GM12878 (cell line): Measurements from ENCODE around the gene METAP1. TPM values are rescaled to one million over a fixed set of nuclear protein-coding genes. Genes with fewer than 3 reads are reported as not detected.

Source experiments
- ATAC-seq: fragments of 200-7000 bp; cut with Tn5 transposase; 3 replicates; pipeline ENCODE4 v1.9.1; 2020; ENCODE audit warnings: mild to moderate bottlenecking, moderate library complexity
- BruUV-seq: library from RNA; stranded (reverse); fragments of 400-500 nt; replicated peaks from 2 replicates; lab custom pipeline; 2021; lab: Mats Ljungman, UMichigan
- CTCF ChIA-PET: fragments of 300-600 bp; sonication (Branson Sonifier 250); formaldehyde crosslinking; extraction: SDS; loops from one replicate; lab custom pipeline; 2021; ENCODE audit warnings: inconsistent platforms; lab: Yijun Ruan, JAX
- POLR2A ChIA-PET: fragments of 350-600 bp; formaldehyde crosslinking; extraction: SDS; loops from one replicate; lab custom pipeline; 2021; ENCODE audit warnings: inconsistent platforms; lab: Charles Lee
- RAD21 ChIA-PET: fragments of 300-600 bp; sonication (Branson Sonifier 250); formaldehyde crosslinking; loops from one replicate; lab custom pipeline; 2023; ENCODE audit warnings: antibody characterized with exemption; ENCODE audit not compliant: unreplicated experiment; lab: Charles Lee
- SMC1A ChIA-PET: fragments of 300-600 bp; sonication (Branson Sonifier 250); formaldehyde crosslinking; loops from one replicate; lab custom pipeline; 2023; ENCODE audit not compliant: unreplicated experiment, uncharacterized antibody; lab: Charles Lee
- DNase-seq: peaks from one replicate; pipeline ENCODE4 v3.0.0-alpha.2; 2011; ENCODE audit warnings: low read depth, low spot score
- FAIRE-seq: peaks from 3 replicates; lab custom pipeline; 2011; peaks lifted over from hg19 to GRCh38; lab: Jason Lieb, UNC
- H2AFZ ChIP-seq: 2 replicates; pipeline ENCODE4 v1.6.0; 2011; ENCODE audit warnings: low read depth, low read length, control low read depth; ENCODE audit not compliant: control insufficient read depth
- H3K27ac ChIP-seq: 2 replicates; pipeline ENCODE4 v1.5.1; 2011; ENCODE audit warnings: control low read depth; ENCODE audit not compliant: control insufficient read depth, insufficient read depth
- H3K27me3 ChIP-seq, 2 experiments: replicated peaks in 1 of 2; 2 replicates each; pipeline versions ENCODE4 v1.6.0 to v1.6.1; 2011; ENCODE audit warnings: low read length in 1 of 2; ENCODE audit not compliant: control insufficient read depth in 2 of 2, insufficient read depth in 2 of 2
- H3K36me3 ChIP-seq, 2 experiments: 2 replicates each; pipeline ENCODE4 v1.5.1; 2011; ENCODE audit warnings: low read length in 1 of 2; ENCODE audit not compliant: control insufficient read depth in 2 of 2, insufficient read depth in 2 of 2
- H3K4me1 ChIP-seq: 2 replicates; pipeline ENCODE4 v1.6.1; 2011; ENCODE audit warnings: mild to moderate bottlenecking, low read length, moderate library complexity, mixed read lengths; ENCODE audit not compliant: control insufficient read depth, insufficient read depth
- H3K4me2 ChIP-seq: 2 replicates; pipeline ENCODE4 v1.6.0; 2011; ENCODE audit warnings: control low read depth; ENCODE audit not compliant: control insufficient read depth, insufficient read depth
- H3K4me3 ChIP-seq: fragments of 200-600 bp; sonication (generic); 2 replicates; pipeline ENCODE4 v1.5.1; 2016
- H3K79me2 ChIP-seq: 2 replicates; pipeline ENCODE4 v1.6.0; 2011; ENCODE audit warnings: low read length; ENCODE audit not compliant: control insufficient read depth, insufficient read depth
- H3K9ac ChIP-seq: 2 replicates; pipeline ENCODE4 v1.8.0; 2011; ENCODE audit warnings: low read length, control low read depth, mixed read lengths; ENCODE audit not compliant: control insufficient read depth, insufficient read depth
- H3K9me3 ChIP-seq: replicated peaks from 3 replicates; pipeline ENCODE4 v1.5.1; 2011; ENCODE audit warnings: mild to moderate bottlenecking, low read length; ENCODE audit not compliant: control insufficient read depth, insufficient read depth
- H4K20me1 ChIP-seq: 2 replicates; pipeline ENCODE4 v1.6.0; 2011; ENCODE audit not compliant: control insufficient read depth, insufficient read depth
- GABPA ChIP-seq: IDR thresholded peaks from 2 replicates; pipeline ENCODE4 v1.6.1; 2014; ENCODE audit warnings: antibody characterized with exemption, low read depth, mild to moderate bottlenecking, inconsistent platforms
- NFXL1 ChIP-seq: fragments of 450-650 bp; IDR thresholded peaks from 2 replicates; pipeline ENCODE4 v1.6.1; 2017; ENCODE audit warnings: antibody characterized with exemption, mild to moderate bottlenecking, borderline replicate concordance
- SREBF2 ChIP-seq: IDR thresholded peaks from 2 replicates; pipeline ENCODE4 v1.6.1; 2012; ENCODE audit warnings: mild to moderate bottlenecking, low read length
- YY1 ChIP-seq: IDR thresholded peaks from 2 replicates; pipeline ENCODE4 v1.6.1; 2011; ENCODE audit warnings: low read depth, mild to moderate bottlenecking, low read length
- ZBED1 ChIP-seq: IDR thresholded peaks from 2 replicates; pipeline ENCODE4 v1.6.1; 2016; ENCODE audit warnings: borderline replicate concordance
- ZNF217 ChIP-seq: fragments of 450-650 bp; IDR thresholded peaks from 2 replicates; pipeline ENCODE4 v1.6.1; 2017; ENCODE audit warnings: antibody characterized with exemption, mild to moderate bottlenecking
- WGBS: methylation state at CpG from one replicate; pipeline ENCODE4 v1.1.6; 2016; ENCODE audit warnings: low lambda C conversion rate; ENCODE audit not compliant: insufficient replicate concordance, insufficient coverage; ENCODE audit errors: missing lambda C conversion rate; 5-methylcytosine and 5-hydroxymethylcytosine counted together
- in situ Hi-C: fragments of 300-500 bp; cut with MboI; formaldehyde crosslinking; loops from 9 replicates; pipeline ENCODE4 v1.14.3; 2018; ENCODE audit warnings: mixed read lengths
- intact Hi-C: fragments of 100-400 bp; cut with micrococcal nuclease; formaldehyde crosslinking; loops from one replicate; pipeline ENCODE4 v1.14.2; 2022; ENCODE audit not compliant: unreplicated experiment
- polyA plus RNA-seq, 11 experiments: library from polyadenylated mRNA; depleted of rRNA in 4 of 11; unstranded in 6 of 11; stranded (reverse) in 5 of 11; fragments of >200 nt; fragmentation: Nextera tagmentation in 4 of 11; fragmentation: Illumina TruSeq in 1 of 11; extraction: Ambion mirVana in 4 of 11; extraction: Trizol in 1 of 11; gene quantifications; 1 replicate in 1 of 11; 2 replicates in 10 of 11; pipeline versions ENCODE4 v1.2.1 to v1.2.3, GENCODE V29; 2011 to 2016; ENCODE audit warnings: inconsistent platforms in 2 of 11, missing spikeins in 2 of 11, low read depth in 1 of 11
- total RNA-seq, 4 experiments: library from RNA; depleted of rRNA in 3 of 4; stranded (reverse); fragments of >200 nt in 3 of 4; fragmentation: Illumina TruSeq in 1 of 4; extraction: Trizol in 1 of 4; gene quantifications; 2 replicates each; pipeline versions ENCODE4 v1.2.1 to v1.2.3, GENCODE V29; 2013 to 2021
- TF ChIP-seq, protein P1 (sequence below): fragments of 450-650 bp; formaldehyde crosslinking; IDR thresholded peaks from 2 replicates; pipeline ENCODE4 v1.4.0; 2020; ENCODE audit warnings: mild to moderate bottlenecking, moderate library complexity
- TF ChIP-seq, protein P2 (sequence below): fragments of 450-650 bp; IDR thresholded peaks from 2 replicates; pipeline ENCODE4 v1.6.1; 2018; ENCODE audit warnings: borderline replicate concordance, mild to moderate bottlenecking; ENCODE audit not compliant: partially characterized antibody

METAP1 gene
- total and polyA plus RNA-seq, 10 of the 15 experiments (the other 5 are each of a cell fraction or from before 2014, with no cell fraction given), result 22.7 to 71.4 (median 45.1) TPM

DNA sequence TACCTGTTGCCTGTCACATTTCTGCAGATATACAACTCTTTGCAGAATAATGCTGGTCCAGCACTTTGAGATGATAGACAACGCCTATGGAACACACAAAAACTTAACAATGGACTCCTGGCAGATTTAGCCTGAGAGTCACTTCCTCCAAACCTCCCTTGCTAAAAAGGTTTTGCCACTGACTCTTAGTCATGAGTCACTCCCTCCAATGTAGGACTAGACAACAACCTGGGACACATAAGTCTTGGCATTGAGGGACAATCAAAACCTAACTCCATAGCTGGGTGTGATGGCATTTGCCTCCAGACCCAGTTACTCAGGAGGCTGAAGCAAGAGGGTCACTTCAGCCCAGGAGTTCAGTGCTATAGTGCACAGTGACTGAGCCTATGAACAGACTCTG lies 44.6 kb upstream of the METAP1 start:
- ChIA-PET CTCF (interaction anchor here (0.7 kb wide), 1 partner anchor 994 kb away, joined by 5 read pairs; no protein-coding TSS in a partner anchor), SMC1A (no interaction called here), RAD21 (no interaction called here), POLR2A (interaction anchor here (0.6 kb wide), 1 partner anchor 23 kb away, joined by 6 read pairs; no protein-coding TSS in a partner anchor)
- Histone ChIP-seq H3K27ac (no peak overlapping the region), H3K9me3 (no peaks in the 10 kb centered on the region), H3K4me3 (no peak overlapping the region), H3K9ac (no peak overlapping the region), H3K79me2 (no peaks in the 10 kb centered on the region), H2AFZ (no peak overlapping the region), H3K27me3 (no peaks in the 10 kb centered on the region), H4K20me1 (no peaks in the 10 kb centered on the region), H3K36me3 (no peaks in the 10 kb centered on the region), H3K4me2 (no peak overlapping the region), H3K4me1 (no peaks in the 10 kb centered on the region)
- no TSS peak for BruUV-seq
- no peak for TF ChIP-seq ZNF217
- TF ChIP-seq SREBF2, result no peak
- TF ChIP-seq ZBED1, result no peak
- no peak for TF ChIP-seq GABPA
- TF ChIP-seq, protein P1, sequence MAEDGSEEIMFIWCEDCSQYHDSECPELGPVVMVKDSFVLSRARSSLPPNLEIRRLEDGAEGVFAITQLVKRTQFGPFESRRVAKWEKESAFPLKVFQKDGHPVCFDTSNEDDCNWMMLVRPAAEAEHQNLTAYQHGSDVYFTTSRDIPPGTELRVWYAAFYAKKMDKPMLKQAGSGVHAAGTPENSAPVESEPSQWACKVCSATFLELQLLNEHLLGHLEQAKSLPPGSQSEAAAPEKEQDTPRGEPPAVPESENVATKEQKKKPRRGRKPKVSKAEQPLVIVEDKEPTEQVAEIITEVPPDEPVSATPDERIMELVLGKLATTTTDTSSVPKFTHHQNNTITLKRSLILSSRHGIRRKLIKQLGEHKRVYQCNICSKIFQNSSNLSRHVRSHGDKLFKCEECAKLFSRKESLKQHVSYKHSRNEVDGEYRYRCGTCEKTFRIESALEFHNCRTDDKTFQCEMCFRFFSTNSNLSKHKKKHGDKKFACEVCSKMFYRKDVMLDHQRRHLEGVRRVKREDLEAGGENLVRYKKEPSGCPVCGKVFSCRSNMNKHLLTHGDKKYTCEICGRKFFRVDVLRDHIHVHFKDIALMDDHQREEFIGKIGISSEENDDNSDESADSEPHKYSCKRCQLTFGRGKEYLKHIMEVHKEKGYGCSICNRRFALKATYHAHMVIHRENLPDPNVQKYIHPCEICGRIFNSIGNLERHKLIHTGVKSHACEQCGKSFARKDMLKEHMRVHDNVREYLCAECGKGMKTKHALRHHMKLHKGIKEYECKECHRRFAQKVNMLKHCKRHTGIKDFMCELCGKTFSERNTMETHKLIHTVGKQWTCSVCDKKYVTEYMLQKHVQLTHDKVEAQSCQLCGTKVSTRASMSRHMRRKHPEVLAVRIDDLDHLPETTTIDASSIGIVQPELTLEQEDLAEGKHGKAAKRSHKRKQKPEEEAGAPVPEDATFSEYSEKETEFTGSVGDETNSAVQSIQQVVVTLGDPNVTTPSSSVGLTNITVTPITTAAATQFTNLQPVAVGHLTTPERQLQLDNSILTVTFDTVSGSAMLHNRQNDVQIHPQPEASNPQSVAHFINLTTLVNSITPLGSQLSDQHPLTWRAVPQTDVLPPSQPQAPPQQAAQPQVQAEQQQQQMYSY (CRISPR knock-in tag), result no peak
- TF ChIP-seq, protein P2, sequence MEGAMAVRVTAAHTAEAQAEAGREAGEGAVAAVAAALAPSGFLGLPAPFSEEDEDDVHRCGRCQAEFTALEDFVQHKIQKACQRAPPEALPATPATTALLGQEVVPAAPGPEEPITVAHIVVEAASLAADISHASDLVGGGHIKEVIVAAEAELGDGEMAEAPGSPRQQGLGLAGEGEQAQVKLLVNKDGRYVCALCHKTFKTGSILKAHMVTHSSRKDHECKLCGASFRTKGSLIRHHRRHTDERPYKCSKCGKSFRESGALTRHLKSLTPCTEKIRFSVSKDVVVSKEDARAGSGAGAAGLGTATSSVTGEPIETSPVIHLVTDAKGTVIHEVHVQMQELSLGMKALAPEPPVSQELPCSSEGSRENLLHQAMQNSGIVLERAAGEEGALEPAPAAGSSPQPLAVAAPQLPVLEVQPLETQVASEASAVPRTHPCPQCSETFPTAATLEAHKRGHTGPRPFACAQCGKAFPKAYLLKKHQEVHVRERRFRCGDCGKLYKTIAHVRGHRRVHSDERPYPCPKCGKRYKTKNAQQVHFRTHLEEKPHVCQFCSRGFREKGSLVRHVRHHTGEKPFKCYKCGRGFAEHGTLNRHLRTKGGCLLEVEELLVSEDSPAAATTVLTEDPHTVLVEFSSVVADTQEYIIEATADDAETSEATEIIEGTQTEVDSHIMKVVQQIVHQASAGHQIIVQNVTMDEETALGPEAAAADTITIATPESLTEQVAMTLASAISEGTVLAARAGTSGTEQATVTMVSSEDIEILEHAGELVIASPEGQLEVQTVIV, result no peak
- no peak for TF ChIP-seq NFXL1
- no peak for TF ChIP-seq YY1
- intact Hi-C loops, result no loop called here
- in situ Hi-C loops, result no loop called here
- FAIRE-seq (no peak), ATAC-seq (no peak), DNase-seq (no peak)
- 50% methylated on average over 1 of the region's 1 CpG for WGBS
